Measurements from ENCODE around the gene FCHSD2. TPM values are rescaled to one million over a fixed set of nuclear protein-coding genes. Genes with fewer than 3 reads are reported as not detected.

The FCHSD2 gene
- total and polyA plus RNA-seq, 4 donors: 7.6 to 18.7 (median 9.9) TPM

GRCh38 chr11:73074319-73074718, 67.8 kb downstream of the FCHSD2 start (continued):
- no peak for TF ChIP-seq YY1 (IDR thresholded peaks at IDR 0.05)

- DNase-seq (ENCODE audit: low spot score): no peak
- peaks cover 0 to 5% (median under 1%) of the 10 kb centered on the region in 4 donors for H3K36me3 ChIP-seq (ENCODE audit: control insufficient read depth in 4 of 4, insufficient read depth in 3 of 4, low read depth in 1 of 4, low read length in 3 of 4)
- no peak for TF ChIP-seq FOXA1 (IDR thresholded peaks at IDR 0.05)
- no peak for TF ChIP-seq TAF1 (conservative IDR thresholded peaks at IDR 0.05)
- peak; percentile 23 for TF ChIP-seq NR2F2 (IDR thresholded peaks at IDR 0.05)
- no peak for TF ChIP-seq CTCF (IDR thresholded peaks at IDR 0.05; ENCODE audit: low read depth, low read length, missing input control)
- TF ChIP-seq REST (IDR thresholded peaks at IDR 0.05): no peak
- peaks cover 0 to 4% (median 0%) of the 10 kb centered on the region in 4 donors for H3K9me3 ChIP-seq (ENCODE audit: control insufficient read depth in 4 of 4, low read length in 3 of 4)
- H3K27me3 ChIP-seq (ENCODE audit: control insufficient read depth in 4 of 4, insufficient read depth in 4 of 4, low read length in 3 of 4): no peaks in the 10 kb centered on the region
- H3K4me3 ChIP-seq (ENCODE audit: low read depth in 1 of 3, low read length in 3 of 3): no peak overlapping the region
- H3K4me1 ChIP-seq (ENCODE audit: control insufficient read depth in 4 of 4, insufficient read depth in 4 of 4, low read length in 3 of 4): peaks cover 0 to 9% (median 8%) of the 10 kb centered on the region in 4 donors
- peak overlapping the region in 1 of 2 donors; percentile 18 for H3K9ac ChIP-seq (ENCODE audit: low read depth in 1 of 2, low read length in 2 of 2)
- H3K27ac ChIP-seq (ENCODE audit: low read depth in 1 of 2, low read length in 2 of 2): peak overlapping the region; percentile 21 to 46
- 11% methylated on average over 2 of the region's 2 CpGs for WGBS
These were observed 69.1 kb downstream of the FCHSD2 start for GRCh38 chr11:73072935-73073481.

GRCh38 chr11:73070653-73071052, 71.5 kb downstream of the FCHSD2 start:
- Histone ChIP-seq H3K9me3 (ENCODE audit: control insufficient read depth in 4 of 4, low read length in 3 of 4) (no peaks in the 10 kb centered on the region), H3K27me3 (ENCODE audit: control insufficient read depth in 4 of 4, insufficient read depth in 4 of 4, low read length in 3 of 4) (no peaks in the 10 kb centered on the region), H3K4me3 (ENCODE audit: low read depth in 1 of 3, low read length in 3 of 3) (no peak overlapping the region), H3K36me3 (ENCODE audit: control insufficient read depth in 4 of 4, insufficient read depth in 3 of 4, low read depth in 1 of 4, low read length in 3 of 4) (no peaks in the 10 kb centered on the region), H3K27ac (ENCODE audit: low read depth in 1 of 2, low read length in 2 of 2) (no peak overlapping the region), H3K4me1 (ENCODE audit: control insufficient read depth in 4 of 4, insufficient read depth in 4 of 4, low read length in 3 of 4) (peaks cover 0 to 9% (median 8%) of the 10 kb centered on the region in 4 donors), H3K9ac (ENCODE audit: low read depth in 1 of 2, low read length in 2 of 2) (no peak overlapping the region)
- no peak for DNase-seq (ENCODE audit: low spot score)
- 96% methylated on average over 3 of the region's 3 CpGs for WGBS
- TF ChIP-seq HNF4A (conservative IDR thresholded peaks at IDR 0.05): no peak
- no peak for TF ChIP-seq HNF4G (IDR thresholded peaks at IDR 0.05)
- TF ChIP-seq ZBTB33 (IDR thresholded peaks at IDR 0.05): no peak
- TF ChIP-seq REST (IDR thresholded peaks at IDR 0.05): no peak
- TF ChIP-seq RXRA (IDR thresholded peaks at IDR 0.05): no peak
- no peak for TF ChIP-seq SP1 (IDR thresholded peaks at IDR 0.05)
- TF ChIP-seq ATF3 (IDR thresholded peaks at IDR 0.05): no peak
- TF ChIP-seq GABPA (IDR thresholded peaks at IDR 0.05 in 1 of 2, conservative IDR thresholded peaks at IDR 0.05 in 1 of 2): no peak
- TF ChIP-seq JUND (IDR thresholded peaks at IDR 0.05): no peak
- no peak for TF ChIP-seq FOXA1 (IDR thresholded peaks at IDR 0.05)
- TF ChIP-seq MAX (IDR thresholded peaks at IDR 0.05): no peak
- TF ChIP-seq NR2F2 (IDR thresholded peaks at IDR 0.05): no peak
- no peak for TF ChIP-seq TAF1 (conservative IDR thresholded peaks at IDR 0.05)
- no peak for TF ChIP-seq FOXA2 (IDR thresholded peaks at IDR 0.05)
- no peak for TF ChIP-seq RAD21 (IDR thresholded peaks at IDR 0.05)
- no peak for TF ChIP-seq YY1 (IDR thresholded peaks at IDR 0.05)

All from liver (tissue), 9 donors.